Keratinocyte (primary cell): ENCODE data around the gene PRELP.

ENCODE experiments used
- EZH2 ChIP-seq: IDR thresholded peaks from one replicate; pipeline ENCODE4 v1.6.1; 2012; ENCODE audit warnings: inconsistent platforms, mild to moderate bottlenecking, low read length, moderate library complexity
- TF ChIP-seq, protein P1 (sequence below), 3 experiments: IDR thresholded peaks in 1 of 3; conservative IDR thresholded peaks in 1 of 3; optimal IDR thresholded peaks in 1 of 3; 2 replicates in 2 of 3; 3 replicates in 1 of 3; pipeline versions ENCODE3 to v1.5.1; 2011; ENCODE audit warnings: low read length in 3 of 3, mild to moderate bottlenecking in 3 of 3, moderate library complexity in 2 of 3, control low read depth in 1 of 3, inconsistent platforms in 1 of 3; ENCODE audit not compliant: insufficient read depth in 2 of 3; ENCODE audit errors: extremely low read depth in 1 of 3

DNA sequence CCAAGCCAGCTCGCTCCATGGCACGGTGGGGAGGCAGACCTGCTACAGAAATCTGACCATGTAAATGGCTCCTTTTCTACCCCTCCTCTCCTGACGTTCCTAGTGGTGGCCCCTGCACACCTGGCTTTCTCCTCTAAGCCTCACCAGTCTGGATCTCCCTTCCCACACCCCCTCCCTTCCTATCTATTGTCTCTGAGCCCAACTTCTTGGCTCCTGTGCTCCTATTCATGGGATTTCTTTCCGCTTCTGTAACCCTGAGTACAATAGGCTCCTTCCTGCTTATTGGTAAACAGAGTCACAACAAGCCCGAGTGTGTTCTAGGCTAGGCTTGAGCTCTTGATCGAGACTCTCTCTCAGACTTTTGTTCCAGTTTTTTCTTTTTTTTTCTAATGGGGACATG lies 35.9 kb downstream of the PRELP start:
- TF ChIP-seq, protein P1, sequence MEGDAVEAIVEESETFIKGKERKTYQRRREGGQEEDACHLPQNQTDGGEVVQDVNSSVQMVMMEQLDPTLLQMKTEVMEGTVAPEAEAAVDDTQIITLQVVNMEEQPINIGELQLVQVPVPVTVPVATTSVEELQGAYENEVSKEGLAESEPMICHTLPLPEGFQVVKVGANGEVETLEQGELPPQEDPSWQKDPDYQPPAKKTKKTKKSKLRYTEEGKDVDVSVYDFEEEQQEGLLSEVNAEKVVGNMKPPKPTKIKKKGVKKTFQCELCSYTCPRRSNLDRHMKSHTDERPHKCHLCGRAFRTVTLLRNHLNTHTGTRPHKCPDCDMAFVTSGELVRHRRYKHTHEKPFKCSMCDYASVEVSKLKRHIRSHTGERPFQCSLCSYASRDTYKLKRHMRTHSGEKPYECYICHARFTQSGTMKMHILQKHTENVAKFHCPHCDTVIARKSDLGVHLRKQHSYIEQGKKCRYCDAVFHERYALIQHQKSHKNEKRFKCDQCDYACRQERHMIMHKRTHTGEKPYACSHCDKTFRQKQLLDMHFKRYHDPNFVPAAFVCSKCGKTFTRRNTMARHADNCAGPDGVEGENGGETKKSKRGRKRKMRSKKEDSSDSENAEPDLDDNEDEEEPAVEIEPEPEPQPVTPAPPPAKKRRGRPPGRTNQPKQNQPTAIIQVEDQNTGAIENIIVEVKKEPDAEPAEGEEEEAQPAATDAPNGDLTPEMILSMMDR (optimal IDR thresholded peaks at IDR 0.05 in 1 of 3, IDR thresholded peaks at IDR 0.05 in 1 of 3, conservative IDR thresholded peaks at IDR 0.05 in 1 of 3; ENCODE audit: extremely low read depth in 1 of 3, insufficient read depth in 2 of 3, low read length in 3 of 3): no peak
- TF ChIP-seq EZH2: no peak
